GM18868 (cell line): Measurements from ENCODE around the gene BYSL.

ENCODE experiments used
- ATAC-seq: cut with Tn5 transposase; IDR thresholded peaks from one replicate; pipeline ENCODE4 v1.9.1; 2021; ENCODE audit warnings: mild to moderate bottlenecking, moderate library complexity; ENCODE audit not compliant: unreplicated experiment

Gene BYSL

GRCh38 chr6:41920921-41921711, at the start of gene BYSL, which contains the start of gene MED20:
Gene BYSL (plus strand): TSS chr6:41921499. CDS start chr6:41921563, 64 bp downstream.
Gene MED20 (minus strand): TSS chr6:41921139. CDS start chr6:41921018, 121 bp downstream.
- ATAC-seq: peak; percentile 92

GRCh38 chr6:41871691-41872090, 49.6 kb upstream of the BYSL start:
- ATAC-seq: no peak

GRCh38 chr6:41872147-41872546, 49.2 kb upstream of the BYSL start:
- no peak for ATAC-seq

GRCh38 chr6:41874741-41875140, 46.6 kb upstream of the BYSL start:
- no peak for ATAC-seq

- ATAC-seq: no peak
These were observed 44.1 kb upstream of the BYSL start for GRCh38 chr6:41877051-41877680.

- no peak for ATAC-seq
These were observed 43.1 kb upstream of the BYSL start for GRCh38 chr6:41878246-41878645.

- no peak for ATAC-seq
These were observed 42.3 kb upstream of the BYSL start for GRCh38 chr6:41878961-41879405.

- ATAC-seq: no peak
These were observed 39.8 kb upstream of the BYSL start for GRCh38 chr6:41881506-41881905.

- ATAC-seq: no peak
These were observed 36.3 kb upstream of the BYSL start for GRCh38 chr6:41884957-41885356.

GRCh38 chr6:41885930-41886329, 35.4 kb upstream of the BYSL start:
- no peak for ATAC-seq

GRCh38 chr6:41887331-41887751, 34.0 kb upstream of the BYSL start:
- no peak for ATAC-seq

GRCh38 chr6:41892921-41893564, 28.3 kb upstream of the BYSL start:
- ATAC-seq: no peak

- peak; percentile 27 for ATAC-seq
These were observed 26.7 kb upstream of the BYSL start for GRCh38 chr6:41894366-41895299.

GRCh38 chr6:41895300-41896233, 25.7 kb upstream of the BYSL start, which contains the start of gene USP49:
Gene USP49 (minus strand): TSS chr6:41895375. CDS start chr6:41806983, 88,392 bp downstream.
- peak; percentile 82 for ATAC-seq

- no peak for ATAC-seq
These were observed 25.0 kb upstream of the BYSL start for GRCh38 chr6:41896281-41896680.

- no peak for ATAC-seq
These were observed 20.4 kb upstream of the BYSL start for GRCh38 chr6:41900861-41901260.

- no peak for ATAC-seq
These were observed 19.3 kb upstream of the BYSL start for GRCh38 chr6:41901882-41902519.

- ATAC-seq: no peak
These were observed 11.6 kb upstream of the BYSL start for GRCh38 chr6:41909727-41910126.

GRCh38 chr6:41914343-41914742, 7.0 kb upstream of the BYSL start:
- no peak for ATAC-seq
